GM10266 (cell line): ENCODE measurements around the gene PIK3CD.
A peak's percentile ranks its signal among the peaks of the same experiment; 100 is the strongest.

Experiments used
- DNase-seq: peaks from one replicate; pipeline ENCODE4 v3.0.0; 2012; ENCODE audit errors: extremely low spot score
- CTCF ChIP-seq: IDR thresholded peaks from 2 replicates; pipeline ENCODE4 v1.5.1; 2012; ENCODE audit warnings: mild to moderate bottlenecking, low read depth; ENCODE audit not compliant: control insufficient read depth, insufficient read depth; ENCODE audit errors: missing control alignments

PIK3CD gene

GRCh38 chr1:9651220-9651564 is 339 bp upstream of the PIK3CD start:
- no peak for DNase-seq
- TF ChIP-seq CTCF, result no peak

GRCh38 chr1:9652379-9653209 is 1.1 kb downstream of the PIK3CD start:
- DNase-seq, result peak; percentile 63
- peak; percentile 26 for TF ChIP-seq CTCF

GRCh38 chr1:9653210-9653490 is 1.6 kb downstream of the PIK3CD start:
- no peak for TF ChIP-seq CTCF
- DNase-seq, result no peak

- no peak for TF ChIP-seq CTCF
These were observed 2.0 kb downstream of the PIK3CD start for GRCh38 chr1:9653491-9654050.

GRCh38 chr1:9654051-9654833 is 2.7 kb downstream of the PIK3CD start:
- peak; percentile 57 for DNase-seq
- TF ChIP-seq CTCF, result no peak

More at GRCh38 chr1:9653491-9654050, 2.0 kb downstream of the PIK3CD start:
- peak; percentile 47 for DNase-seq

- DNase-seq, result peak; percentile 59
- no peak for TF ChIP-seq CTCF
These were observed 3.5 kb downstream of the PIK3CD start for GRCh38 chr1:9654834-9655723.
